HFF-Myc (cell line): ENCODE data around the gene INPP5A.

Experiments used
- DNase-seq: peaks from one replicate; pipeline ENCODE4 v3.0.0-alpha.2; 2011; ENCODE audit warnings: low read depth; ENCODE audit errors: extremely low read depth
- H3K4me3 ChIP-seq: replicated peaks from 2 replicates; pipeline ENCODE4 v1.5.1; 2011; ENCODE audit warnings: low read depth, mild to moderate bottlenecking, control low read depth, low read length
- CTCF ChIP-seq: IDR thresholded peaks from 2 replicates; pipeline ENCODE4 v1.5.1; 2012; ENCODE audit warnings: mild to moderate bottlenecking, low read depth, low read length, control low read depth; ENCODE audit errors: missing control alignments

Gene INPP5A

GRCh38 chr10:132733926-132734325 is 196.3 kb downstream of the INPP5A start:
- no peak for DNase-seq
- no peak for TF ChIP-seq CTCF

GRCh38 chr10:132735341-132735775 is 197.8 kb downstream of the INPP5A start:
- TF ChIP-seq CTCF = no peak
- H3K4me3 ChIP-seq = no peak overlapping the region
- DNase-seq = no peak

More at GRCh38 chr10:132733926-132734325, 196.3 kb downstream of the INPP5A start:
- H3K4me3 ChIP-seq = no peak overlapping the region

GRCh38 chr10:132735923-132736391 is 198.4 kb downstream of the INPP5A start:
- no peak for TF ChIP-seq CTCF
- DNase-seq = no peak
- H3K4me3 ChIP-seq = no peak overlapping the region

- no peak overlapping the region for H3K4me3 ChIP-seq
- no peak for DNase-seq
- no peak for TF ChIP-seq CTCF
Measured at GRCh38 chr10:132737390-132738048, 199.9 kb downstream of the INPP5A start.

GRCh38 chr10:132738454-132739224 is 201.1 kb downstream of the INPP5A start:
- no peak for DNase-seq
- no peak for TF ChIP-seq CTCF

GRCh38 chr10:132739225-132739613 is 201.6 kb downstream of the INPP5A start:
- no peak for TF ChIP-seq CTCF
- DNase-seq = no peak
- no peak overlapping the region for H3K4me3 ChIP-seq

More at GRCh38 chr10:132738454-132739224, 201.1 kb downstream of the INPP5A start:
- no peak overlapping the region for H3K4me3 ChIP-seq
